GM12878 (cell line): ENCODE results near the gene QSOX1. TPM values are rescaled to one million over a fixed set of nuclear protein-coding genes. Genes with fewer than 3 reads are reported as not detected.

Experiments used
- ATAC-seq: fragments of 200-7000 bp; cut with Tn5 transposase; 3 replicates; pipeline ENCODE4 v1.9.1; 2020; ENCODE audit warnings: mild to moderate bottlenecking, moderate library complexity
- BruUV-seq: library from RNA; stranded (reverse); fragments of 400-500 nt; replicated peaks from 2 replicates; lab custom pipeline; 2021; lab: Mats Ljungman, UMichigan
- CTCF ChIA-PET: fragments of 300-600 bp; sonication (Branson Sonifier 250); formaldehyde crosslinking; extraction: SDS; loops from one replicate; lab custom pipeline; 2021; ENCODE audit warnings: inconsistent platforms; lab: Yijun Ruan, JAX
- POLR2A ChIA-PET: fragments of 350-600 bp; formaldehyde crosslinking; extraction: SDS; loops from one replicate; lab custom pipeline; 2021; ENCODE audit warnings: inconsistent platforms; lab: Charles Lee
- RAD21 ChIA-PET: fragments of 300-600 bp; sonication (Branson Sonifier 250); formaldehyde crosslinking; loops from one replicate; lab custom pipeline; 2023; ENCODE audit warnings: antibody characterized with exemption; ENCODE audit not compliant: unreplicated experiment; lab: Charles Lee
- SMC1A ChIA-PET: fragments of 300-600 bp; sonication (Branson Sonifier 250); formaldehyde crosslinking; loops from one replicate; lab custom pipeline; 2023; ENCODE audit not compliant: unreplicated experiment, uncharacterized antibody; lab: Charles Lee
- DNase-seq: peaks from one replicate; pipeline ENCODE4 v3.0.0-alpha.2; 2011; ENCODE audit warnings: low read depth, low spot score
- FAIRE-seq: peaks from 3 replicates; lab custom pipeline; 2011; peaks lifted over from hg19 to GRCh38; lab: Jason Lieb, UNC
- H2AFZ ChIP-seq: 2 replicates; pipeline ENCODE4 v1.6.0; 2011; ENCODE audit warnings: low read depth, low read length, control low read depth; ENCODE audit not compliant: control insufficient read depth
- H3K27ac ChIP-seq: 2 replicates; pipeline ENCODE4 v1.5.1; 2011; ENCODE audit warnings: control low read depth; ENCODE audit not compliant: control insufficient read depth, insufficient read depth
- H3K27me3 ChIP-seq, 2 experiments: replicated peaks in 1 of 2; 2 replicates each; pipeline versions ENCODE4 v1.6.0 to v1.6.1; 2011; ENCODE audit warnings: low read length in 1 of 2; ENCODE audit not compliant: control insufficient read depth in 2 of 2, insufficient read depth in 2 of 2
- H3K36me3 ChIP-seq, 2 experiments: 2 replicates each; pipeline ENCODE4 v1.5.1; 2011; ENCODE audit warnings: low read length in 1 of 2; ENCODE audit not compliant: control insufficient read depth in 2 of 2, insufficient read depth in 2 of 2
- H3K4me1 ChIP-seq: 2 replicates; pipeline ENCODE4 v1.6.1; 2011; ENCODE audit warnings: mild to moderate bottlenecking, low read length, moderate library complexity, mixed read lengths; ENCODE audit not compliant: control insufficient read depth, insufficient read depth
- H3K4me2 ChIP-seq: 2 replicates; pipeline ENCODE4 v1.6.0; 2011; ENCODE audit warnings: control low read depth; ENCODE audit not compliant: control insufficient read depth, insufficient read depth
- H3K4me3 ChIP-seq: fragments of 200-600 bp; sonication (generic); 2 replicates; pipeline ENCODE4 v1.5.1; 2016
- H3K79me2 ChIP-seq: 2 replicates; pipeline ENCODE4 v1.6.0; 2011; ENCODE audit warnings: low read length; ENCODE audit not compliant: control insufficient read depth, insufficient read depth
- H3K9ac ChIP-seq: 2 replicates; pipeline ENCODE4 v1.8.0; 2011; ENCODE audit warnings: low read length, control low read depth, mixed read lengths; ENCODE audit not compliant: control insufficient read depth, insufficient read depth
- H3K9me3 ChIP-seq: replicated peaks from 3 replicates; pipeline ENCODE4 v1.5.1; 2011; ENCODE audit warnings: mild to moderate bottlenecking, low read length; ENCODE audit not compliant: control insufficient read depth, insufficient read depth
- H4K20me1 ChIP-seq: 2 replicates; pipeline ENCODE4 v1.6.0; 2011; ENCODE audit not compliant: control insufficient read depth, insufficient read depth
- BCLAF1 ChIP-seq: fragments of 450-650 bp; IDR thresholded peaks from 2 replicates; pipeline ENCODE4 v1.6.1; 2017; ENCODE audit warnings: antibody characterized with exemption, mild to moderate bottlenecking, moderate library complexity
- BMI1 ChIP-seq: fragments of 450-650 bp; IDR thresholded peaks from 2 replicates; pipeline ENCODE4 v1.6.1; 2016; ENCODE audit warnings: mild to moderate bottlenecking, moderate library complexity, borderline replicate concordance
- HDAC6 ChIP-seq: fragments of 200-600 bp; sonication (generic); IDR thresholded peaks from one replicate; pipeline ENCODE4 v1.8.0; 2017; ENCODE audit warnings: antibody characterized with exemption; ENCODE audit not compliant: unreplicated experiment
- MAX ChIP-seq: IDR thresholded peaks from 2 replicates; pipeline ENCODE4 v1.6.1; 2012; ENCODE audit warnings: low read depth, low read length, improper control_type of control experiment
- RCOR1 ChIP-seq: conservative IDR thresholded peaks from 2 replicates; pipeline ENCODE4 v1.6.1; 2012; ENCODE audit warnings: low read depth, low read length, improper control_type of control experiment
- SKIL ChIP-seq: fragments of 450-650 bp; IDR thresholded peaks from 2 replicates; pipeline ENCODE4 v1.6.1; 2017; ENCODE audit warnings: mild to moderate bottlenecking, low read depth, inconsistent platforms; ENCODE audit not compliant: poor library complexity, severe bottlenecking
- ZBTB11 ChIP-seq: fragments of 450-650 bp; formaldehyde crosslinking; IDR thresholded peaks from 2 replicates; pipeline ENCODE4 v1.5.0; 2022; ENCODE audit warnings: mild to moderate bottlenecking, missing genetic modification characterization
- ZNF217 ChIP-seq: fragments of 450-650 bp; IDR thresholded peaks from 2 replicates; pipeline ENCODE4 v1.6.1; 2017; ENCODE audit warnings: antibody characterized with exemption, mild to moderate bottlenecking
- WGBS: methylation state at CpG from one replicate; pipeline ENCODE4 v1.1.6; 2016; ENCODE audit warnings: low lambda C conversion rate; ENCODE audit not compliant: insufficient replicate concordance, insufficient coverage; ENCODE audit errors: missing lambda C conversion rate; 5-methylcytosine and 5-hydroxymethylcytosine counted together
- in situ Hi-C: fragments of 300-500 bp; cut with MboI; formaldehyde crosslinking; loops from 9 replicates; pipeline ENCODE4 v1.14.3; 2018; ENCODE audit warnings: mixed read lengths
- intact Hi-C: fragments of 100-400 bp; cut with micrococcal nuclease; formaldehyde crosslinking; loops from one replicate; pipeline ENCODE4 v1.14.2; 2022; ENCODE audit not compliant: unreplicated experiment
- polyA plus RNA-seq, 11 experiments: library from polyadenylated mRNA; depleted of rRNA in 4 of 11; unstranded in 6 of 11; stranded (reverse) in 5 of 11; fragments of >200 nt; fragmentation: Nextera tagmentation in 4 of 11; fragmentation: Illumina TruSeq in 1 of 11; extraction: Ambion mirVana in 4 of 11; extraction: Trizol in 1 of 11; gene quantifications; 1 replicate in 1 of 11; 2 replicates in 10 of 11; pipeline versions ENCODE4 v1.2.1 to v1.2.3, GENCODE V29; 2011 to 2016; ENCODE audit warnings: inconsistent platforms in 2 of 11, missing spikeins in 2 of 11, low read depth in 1 of 11
- total RNA-seq, 4 experiments: library from RNA; depleted of rRNA in 3 of 4; stranded (reverse); fragments of >200 nt in 3 of 4; fragmentation: Illumina TruSeq in 1 of 4; extraction: Trizol in 1 of 4; gene quantifications; 2 replicates each; pipeline versions ENCODE4 v1.2.1 to v1.2.3, GENCODE V29; 2013 to 2021

Gene QSOX1
- total and polyA plus RNA-seq, 10 of the 15 experiments (the other 5 are each of a cell fraction or from before 2014, with no cell fraction given): 1.8 to 31.3 (median 11.2) TPM

- no peaks in the 10 kb centered on the region for H3K27me3 ChIP-seq
- H3K79me2 ChIP-seq: no peaks in the 10 kb centered on the region
- ChIA-PET SMC1A (no interaction called here), RAD21 (no interaction called here), POLR2A (interaction anchor here (0.6 kb wide), 1 partner anchor 27 kb away, joined by 4 read pairs; no protein-coding TSS in a partner anchor), CTCF (interaction anchor here (0.6 kb wide), 2 partner anchors 170 to 191 kb away, joined by 3 read pairs; no protein-coding TSS in a partner anchor)
- no peak for TF ChIP-seq ZNF217
- no peak for TF ChIP-seq SKIL
- TF ChIP-seq MAX: no peak
- TF ChIP-seq ZBTB11 (CRISPR knock-in tag): no peak
- TF ChIP-seq BCLAF1: no peak
- TF ChIP-seq RCOR1: no peak
- no peak for TF ChIP-seq BMI1
- no peak for TF ChIP-seq HDAC6
- WGBS: 65% methylated on average over 5 of the region's 5 CpGs
- H3K27ac ChIP-seq: no peak overlapping the region
- H3K9me3 ChIP-seq: no peaks in the 10 kb centered on the region
- intact Hi-C loops (no loop called here), in situ Hi-C loops (no loop called here)
- BruUV-seq: no TSS peak
- no peak overlapping the region for H3K9ac ChIP-seq
- no peak overlapping the region for H3K4me2 ChIP-seq
- no peak for ATAC-seq
- H4K20me1 ChIP-seq: no peaks in the 10 kb centered on the region
- FAIRE-seq: no peak
- no peak overlapping the region for H2AFZ ChIP-seq
- no peak overlapping the region for H3K4me3 ChIP-seq
- H3K36me3 ChIP-seq: peaks cover 0 to 4% of the 10 kb centered on the region in 2 experiments; a peak in 3 of 4 replicates
- H3K4me1 ChIP-seq: no peaks in the 10 kb centered on the region
- no peak for DNase-seq
Observed at GRCh38 chr1:180185281-180185680, 30.6 kb downstream of the QSOX1 start.
